ENCODE data around the gene TIGD3.

DNA sequence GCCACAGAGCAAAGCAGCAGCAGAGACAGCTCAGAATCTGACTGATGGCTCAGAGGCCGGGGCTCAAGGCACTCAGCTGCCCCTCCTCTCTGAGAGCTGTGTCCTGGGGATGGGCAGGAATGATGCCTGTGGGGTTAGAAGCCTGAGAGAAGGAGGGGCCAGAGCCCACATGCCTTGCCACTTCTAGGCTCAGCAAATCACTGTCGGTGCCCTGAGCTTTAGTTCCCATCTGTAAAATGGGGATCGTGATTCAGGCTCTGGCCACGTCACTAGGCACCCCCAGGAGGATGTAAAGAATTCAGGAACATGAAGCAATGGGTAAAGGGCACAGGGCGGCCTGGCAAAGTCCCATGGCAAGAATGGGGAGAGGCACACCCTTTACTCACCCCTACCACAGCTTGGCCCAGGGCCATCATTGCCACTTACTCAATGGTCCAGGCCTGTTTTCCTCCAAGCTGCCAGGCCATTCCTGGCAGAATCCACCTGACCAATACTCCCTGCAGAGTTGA lies 43.3 kb upstream of the TIGD3 start:
- TF ChIP-seq, protein P1, sequence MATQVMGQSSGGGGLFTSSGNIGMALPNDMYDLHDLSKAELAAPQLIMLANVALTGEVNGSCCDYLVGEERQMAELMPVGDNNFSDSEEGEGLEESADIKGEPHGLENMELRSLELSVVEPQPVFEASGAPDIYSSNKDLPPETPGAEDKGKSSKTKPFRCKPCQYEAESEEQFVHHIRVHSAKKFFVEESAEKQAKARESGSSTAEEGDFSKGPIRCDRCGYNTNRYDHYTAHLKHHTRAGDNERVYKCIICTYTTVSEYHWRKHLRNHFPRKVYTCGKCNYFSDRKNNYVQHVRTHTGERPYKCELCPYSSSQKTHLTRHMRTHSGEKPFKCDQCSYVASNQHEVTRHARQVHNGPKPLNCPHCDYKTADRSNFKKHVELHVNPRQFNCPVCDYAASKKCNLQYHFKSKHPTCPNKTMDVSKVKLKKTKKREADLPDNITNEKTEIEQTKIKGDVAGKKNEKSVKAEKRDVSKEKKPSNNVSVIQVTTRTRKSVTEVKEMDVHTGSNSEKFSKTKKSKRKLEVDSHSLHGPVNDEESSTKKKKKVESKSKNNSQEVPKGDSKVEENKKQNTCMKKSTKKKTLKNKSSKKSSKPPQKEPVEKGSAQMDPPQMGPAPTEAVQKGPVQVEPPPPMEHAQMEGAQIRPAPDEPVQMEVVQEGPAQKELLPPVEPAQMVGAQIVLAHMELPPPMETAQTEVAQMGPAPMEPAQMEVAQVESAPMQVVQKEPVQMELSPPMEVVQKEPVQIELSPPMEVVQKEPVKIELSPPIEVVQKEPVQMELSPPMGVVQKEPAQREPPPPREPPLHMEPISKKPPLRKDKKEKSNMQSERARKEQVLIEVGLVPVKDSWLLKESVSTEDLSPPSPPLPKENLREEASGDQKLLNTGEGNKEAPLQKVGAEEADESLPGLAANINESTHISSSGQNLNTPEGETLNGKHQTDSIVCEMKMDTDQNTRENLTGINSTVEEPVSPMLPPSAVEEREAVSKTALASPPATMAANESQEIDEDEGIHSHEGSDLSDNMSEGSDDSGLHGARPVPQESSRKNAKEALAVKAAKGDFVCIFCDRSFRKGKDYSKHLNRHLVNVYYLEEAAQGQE (IDR thresholded peaks at IDR 0.05; ENCODE audit: low read depth), result no peak
- TF ChIP-seq TAF1 (IDR thresholded peaks at IDR 0.05; ENCODE audit: low read depth) (no peak), YY1 (IDR thresholded peaks at IDR 0.05; ENCODE audit: low read depth) (no peak), TEAD4 (IDR thresholded peaks at IDR 0.05) (no peak), EGR1 (IDR thresholded peaks at IDR 0.05) (no peak), CREB1 (IDR thresholded peaks at IDR 0.05; ENCODE audit: low read depth) (no peak), ZBTB7A (IDR thresholded peaks at IDR 0.05; ENCODE audit: low read depth) (no peak), EP300 (IDR thresholded peaks at IDR 0.05; ENCODE audit: borderline replicate concordance) (no peak), TCF12 (IDR thresholded peaks at IDR 0.05; ENCODE audit: low read depth) (no peak), RAD21 (IDR thresholded peaks at IDR 0.05; ENCODE audit: low read depth) (no peak)
- TF ChIP-seq, protein P2, sequence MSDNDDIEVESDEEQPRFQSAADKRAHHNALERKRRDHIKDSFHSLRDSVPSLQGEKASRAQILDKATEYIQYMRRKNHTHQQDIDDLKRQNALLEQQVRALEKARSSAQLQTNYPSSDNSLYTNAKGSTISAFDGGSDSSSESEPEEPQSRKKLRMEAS (IDR thresholded peaks at IDR 0.05), result no peak
- TF ChIP-seq, protein P3, sequence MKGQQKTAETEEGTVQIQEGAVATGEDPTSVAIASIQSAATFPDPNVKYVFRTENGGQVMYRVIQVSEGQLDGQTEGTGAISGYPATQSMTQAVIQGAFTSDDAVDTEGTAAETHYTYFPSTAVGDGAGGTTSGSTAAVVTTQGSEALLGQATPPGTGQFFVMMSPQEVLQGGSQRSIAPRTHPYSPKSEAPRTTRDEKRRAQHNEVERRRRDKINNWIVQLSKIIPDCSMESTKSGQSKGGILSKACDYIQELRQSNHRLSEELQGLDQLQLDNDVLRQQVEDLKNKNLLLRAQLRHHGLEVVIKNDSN (IDR thresholded peaks at IDR 0.05), result no peak
